Stimulated activated CD4-positive, alpha-beta T cell treated with anti-CD3 and anti-CD28 coated beads, Interleukin-4, amount 100 ng/mL, for 4 hours (primary cell): ENCODE data around the gene FRAS1.
"Not testable (repeated sequence)": the region's sequence is repeated elsewhere in the genome, so short reads cannot be mapped to it uniquely, and the experiment has no call there.

Experiments
- DNase-seq, 2 experiments: peaks; one replicate each; pipeline ENCODE4 v3.0.0-alpha.2; 2020

The FRAS1 gene

DNA sequence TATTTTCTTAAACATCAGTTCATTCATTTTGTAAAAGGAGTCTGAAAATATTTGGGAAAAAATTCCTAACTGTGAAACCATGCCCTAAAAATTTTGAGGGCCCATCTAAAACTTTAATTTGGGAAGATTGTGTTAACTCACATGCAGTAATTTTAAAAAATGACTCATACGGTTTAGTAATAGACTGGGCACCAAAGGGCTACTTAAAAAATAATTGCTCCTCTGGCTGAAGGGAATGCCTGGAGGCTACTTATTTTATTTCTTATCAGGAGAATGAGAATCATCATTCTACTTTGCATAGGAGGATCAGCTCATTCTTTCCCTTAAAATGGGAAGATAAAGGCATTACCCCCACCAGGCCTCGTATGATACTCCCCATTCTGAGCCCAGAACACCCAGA is 271.5 kb downstream of the FRAS1 start:
- not testable (repeated sequence) for DNase-seq

DNA sequence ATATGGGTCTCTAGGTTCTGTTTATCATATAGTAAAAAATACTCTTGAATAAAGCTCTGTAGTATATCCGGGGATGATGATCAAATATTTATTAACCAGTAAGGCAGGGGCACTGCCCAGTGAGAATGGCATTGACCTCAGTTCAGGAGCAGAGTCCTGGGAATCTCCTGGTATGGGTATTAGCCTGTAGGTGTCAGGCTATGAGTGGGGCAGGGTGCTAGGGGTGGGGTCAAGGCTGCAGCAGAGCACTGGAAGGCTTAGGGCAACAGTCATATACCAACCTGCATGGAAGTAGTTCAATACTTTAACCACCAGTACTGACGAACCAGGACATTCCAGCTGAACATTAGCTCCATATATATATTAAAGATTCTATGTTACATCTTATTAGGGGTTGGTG is 274.1 kb downstream of the FRAS1 start:
- no peak for DNase-seq

DNA sequence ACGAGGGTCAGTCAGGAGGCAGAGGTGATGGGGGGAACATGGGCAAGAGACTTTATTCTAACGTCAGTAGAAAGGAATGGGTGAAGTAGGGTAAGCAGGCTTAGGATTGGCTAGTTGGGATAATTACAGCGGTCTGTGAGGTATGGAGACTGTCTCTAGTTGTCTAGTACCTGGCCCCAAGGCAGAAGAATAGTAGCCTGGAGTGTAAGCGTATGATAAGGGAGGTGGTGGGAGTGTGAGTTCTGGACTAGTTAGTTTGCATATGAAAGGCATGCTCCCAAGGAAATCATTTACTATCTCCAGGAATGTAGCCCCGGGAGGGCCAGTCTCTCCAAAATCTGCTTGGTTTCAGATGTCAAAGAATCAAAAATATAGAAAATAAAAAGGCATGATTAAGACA is 274.8 kb downstream of the FRAS1 start:
- DNase-seq: no peak

DNA sequence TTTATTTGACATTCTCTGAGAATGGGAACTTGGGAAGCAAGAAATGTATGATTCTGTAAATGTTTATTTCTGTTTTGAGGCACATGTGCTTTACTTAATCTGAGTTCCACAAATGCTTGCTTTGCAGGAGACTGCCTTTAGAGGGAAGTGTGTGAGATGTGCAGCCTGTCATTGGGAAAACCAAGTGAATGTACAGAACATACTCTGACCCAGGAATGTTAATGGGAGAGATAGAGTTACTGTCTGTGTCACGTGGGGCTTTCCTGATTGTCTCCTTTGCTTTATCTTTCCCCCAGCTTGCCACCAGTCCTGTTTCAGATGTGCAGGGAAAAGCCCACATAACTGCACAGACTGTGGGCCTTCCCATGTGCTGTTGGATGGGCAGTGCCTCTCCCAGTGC is 275.9 kb downstream of the FRAS1 start:
- no peak for DNase-seq

DNA sequence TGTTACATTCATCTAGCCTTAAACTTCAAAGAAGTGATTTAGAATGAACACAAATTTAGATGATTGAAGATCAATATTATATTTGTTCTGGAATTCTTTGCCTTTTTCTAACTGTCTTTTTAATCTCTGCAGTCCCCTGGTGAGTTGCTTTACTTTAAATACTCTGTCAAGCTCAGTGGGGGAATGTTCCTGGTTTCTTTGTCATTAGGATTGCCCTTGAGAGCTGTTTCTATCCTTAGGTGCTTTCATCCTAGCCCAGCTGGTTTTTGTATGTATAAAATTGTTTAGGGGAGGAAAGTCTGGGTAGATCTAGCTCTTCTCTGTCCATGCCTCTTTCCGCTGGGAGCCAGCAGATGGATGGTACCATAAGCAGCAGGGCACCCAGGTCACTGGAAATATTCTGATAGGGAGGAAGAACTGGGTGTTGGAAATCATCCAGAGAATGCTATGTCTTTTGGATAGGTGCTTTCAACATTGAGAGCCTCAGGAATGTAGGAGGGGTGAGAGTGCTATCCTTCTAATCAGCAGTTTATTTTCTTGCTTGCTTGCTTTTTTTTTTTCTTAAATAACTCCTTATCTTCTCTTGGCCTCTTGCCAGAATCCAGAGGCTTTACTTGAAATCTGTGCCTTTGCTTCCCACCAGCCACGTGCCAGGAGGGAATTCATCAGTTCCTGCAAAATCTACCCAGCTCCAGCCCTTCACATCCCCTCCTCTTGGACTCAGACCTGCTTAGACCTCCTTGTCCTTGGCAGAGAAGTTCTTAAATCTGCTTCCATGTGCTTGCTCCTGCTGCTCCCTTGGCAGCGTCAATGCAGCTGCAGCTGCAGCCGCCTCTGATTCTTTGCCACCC is 279.2 kb downstream of the FRAS1 start:
- DNase-seq: no peak

DNA sequence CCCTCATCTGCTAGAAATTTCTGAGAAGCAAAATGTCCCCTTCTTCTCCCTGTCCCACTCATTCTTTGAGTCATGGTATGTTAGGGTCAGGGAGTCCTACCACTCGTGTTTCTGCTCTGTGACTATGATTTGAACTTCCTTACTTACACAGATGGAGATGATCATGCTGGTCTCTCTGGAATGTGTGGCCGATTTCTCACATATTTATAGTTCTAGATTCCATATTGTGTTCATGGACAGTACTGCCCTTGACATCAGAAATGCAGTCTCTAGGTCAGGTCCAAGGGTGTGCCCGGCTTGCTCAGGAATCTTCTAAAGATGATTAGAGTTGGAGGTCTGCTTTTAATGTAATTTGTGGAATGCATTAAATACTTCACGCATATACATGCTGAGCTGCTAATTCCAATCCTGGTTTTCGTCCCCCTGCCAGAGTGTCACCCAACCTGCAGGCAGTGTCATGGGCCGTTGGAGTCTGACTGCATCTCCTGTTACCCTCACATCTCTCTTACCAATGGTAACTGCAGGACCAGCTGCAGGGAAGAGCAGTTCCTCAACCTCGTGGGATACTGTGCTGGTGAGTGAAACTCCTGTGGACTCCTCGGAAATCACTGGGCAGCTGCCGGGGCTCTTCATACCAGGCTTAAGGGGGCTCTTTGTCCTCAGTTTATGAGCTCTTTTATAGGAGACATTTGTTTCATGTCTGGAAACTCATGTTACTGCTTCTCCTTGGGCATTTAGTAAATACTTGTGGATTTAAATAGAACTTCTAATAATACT is 280.3 kb downstream of the FRAS1 start:
- no peak for DNase-seq

DNA sequence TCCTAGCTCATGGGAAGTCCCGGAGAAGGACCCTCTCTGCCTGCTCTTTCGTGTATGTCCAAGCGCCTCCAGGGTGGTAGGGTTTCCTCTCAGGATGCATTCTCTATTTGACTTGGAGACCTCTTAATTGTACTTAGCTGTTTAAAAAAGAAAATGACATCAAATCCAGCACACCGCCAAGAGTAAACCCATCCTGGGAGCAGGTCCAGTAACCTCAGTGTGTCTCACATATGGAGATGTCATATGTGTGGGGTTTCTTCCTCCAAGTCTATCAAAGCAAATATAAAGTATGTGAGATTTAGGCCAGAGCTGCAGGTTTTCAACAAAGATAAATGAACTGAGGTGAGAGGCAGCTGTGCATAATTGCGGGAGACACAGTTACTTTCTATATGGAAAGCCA is 285.0 kb downstream of the FRAS1 start:
- no peak for DNase-seq

DNA sequence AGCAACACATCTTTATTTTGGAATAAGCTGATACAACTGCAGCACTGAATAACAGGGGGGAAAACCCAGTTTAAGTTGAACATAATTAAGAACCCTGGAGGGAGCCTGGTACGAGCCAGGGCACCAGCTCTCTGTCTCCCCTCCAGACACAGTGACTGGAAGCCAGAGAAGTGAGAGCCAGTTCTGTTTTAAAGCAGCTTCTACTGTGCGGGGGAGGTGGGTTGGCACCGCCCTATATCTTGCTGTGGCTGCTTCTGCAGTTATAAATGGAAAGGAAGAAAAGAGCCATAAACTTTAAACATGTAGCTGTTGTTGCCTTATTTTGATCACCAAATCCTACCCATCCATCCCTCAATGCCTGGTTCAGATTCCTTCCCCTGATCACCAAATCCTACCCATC is 286.6 kb downstream of the FRAS1 start:
- no peak for DNase-seq

DNA sequence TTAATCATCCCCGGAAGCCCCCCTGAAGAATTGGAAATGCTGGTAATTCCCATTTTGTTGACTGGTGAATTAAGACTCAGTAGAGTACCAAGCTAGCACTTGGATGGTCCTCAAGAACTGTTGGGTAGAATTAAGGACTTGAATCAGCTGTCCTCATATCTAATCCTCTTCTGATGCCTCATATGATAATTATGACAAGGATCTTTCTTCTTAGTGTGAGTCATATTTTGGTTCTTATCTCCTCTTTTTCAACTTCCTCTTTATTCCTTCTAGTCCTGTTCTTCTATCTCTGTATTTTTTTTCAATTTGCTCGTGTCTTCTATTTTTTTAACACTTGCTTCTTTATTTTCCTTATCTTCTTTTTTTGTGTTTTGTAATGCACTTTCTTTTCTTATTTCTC is 288.1 kb downstream of the FRAS1 start:
- no peak for DNase-seq

DNA sequence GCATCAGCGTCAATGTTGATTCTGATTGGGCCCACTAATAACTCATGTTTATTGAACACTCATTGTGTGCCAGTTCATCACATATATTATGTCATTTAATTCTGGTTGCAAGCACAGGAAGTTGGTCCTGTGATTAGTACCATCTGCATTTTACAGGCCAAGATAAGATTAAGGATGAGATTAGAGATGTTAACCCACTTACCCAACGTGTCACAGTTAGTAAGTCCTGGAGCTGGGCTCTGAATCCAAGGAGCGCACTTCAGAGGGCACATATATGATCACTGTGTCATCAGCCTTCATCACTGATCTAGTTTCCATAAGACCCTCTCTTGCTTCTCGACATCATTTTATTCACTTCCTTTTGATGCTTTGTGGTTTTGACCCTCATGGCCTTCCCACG is 289.1 kb downstream of the FRAS1 start:
- DNase-seq: no peak

DNA sequence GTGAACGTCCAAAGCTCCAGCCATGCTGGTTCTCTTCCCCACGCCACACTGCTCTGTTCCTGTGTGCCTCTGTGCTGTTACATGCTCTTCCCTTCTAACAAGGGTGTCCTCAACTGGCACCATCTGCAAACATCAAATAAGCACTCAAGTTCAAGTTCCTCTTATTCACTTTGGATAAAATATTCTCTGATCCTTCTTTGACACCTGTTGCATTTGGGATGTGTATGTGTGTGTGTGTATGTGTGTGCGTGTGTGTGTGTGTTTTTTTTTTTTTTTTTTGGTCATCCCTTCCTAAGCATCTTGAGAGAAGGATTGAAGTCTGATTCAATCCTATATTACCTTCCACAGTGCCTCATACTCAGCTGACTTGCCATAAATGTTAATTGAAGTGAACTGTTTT is 290.4 kb downstream of the FRAS1 start:
- DNase-seq: no peak

DNA sequence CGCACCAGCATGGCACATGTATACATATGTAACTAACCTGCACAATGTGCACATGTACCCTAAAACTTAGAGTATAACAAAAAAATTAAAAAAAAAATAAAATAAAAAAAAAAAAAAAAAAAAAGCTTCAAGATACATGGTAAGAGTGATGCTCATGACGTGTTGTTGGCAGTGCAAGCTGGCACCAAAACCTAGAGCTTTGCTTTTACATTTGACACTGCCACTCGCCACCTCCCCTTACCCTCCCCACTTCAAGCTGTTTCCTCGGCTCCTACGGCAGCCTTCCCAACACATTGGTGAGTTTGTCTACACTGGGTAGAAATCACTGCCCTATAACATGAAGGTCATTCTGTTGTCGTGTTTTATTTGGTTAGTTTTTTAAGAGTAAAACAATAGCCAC is 296.8 kb downstream of the FRAS1 start:
- DNase-seq: no peak

DNA sequence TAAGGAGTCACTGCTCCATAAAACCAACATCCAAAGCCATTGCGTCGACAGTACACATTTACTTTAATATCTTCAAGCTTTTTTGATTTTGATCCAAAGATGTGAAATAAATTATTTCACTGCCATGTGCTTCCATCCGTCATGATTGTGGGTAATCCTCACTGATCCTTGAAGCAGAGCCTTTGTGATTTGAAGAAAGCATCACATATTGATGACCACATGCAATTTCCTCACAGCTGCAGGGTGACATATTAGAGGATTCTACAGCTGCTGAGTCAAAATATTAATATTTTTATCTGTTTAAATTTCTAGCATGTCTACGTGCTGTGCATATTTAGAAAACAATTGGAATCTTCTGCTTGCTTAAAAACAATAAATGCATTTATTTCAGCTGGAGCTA is 297.7 kb downstream of the FRAS1 start:
- DNase-seq: no peak

DNA sequence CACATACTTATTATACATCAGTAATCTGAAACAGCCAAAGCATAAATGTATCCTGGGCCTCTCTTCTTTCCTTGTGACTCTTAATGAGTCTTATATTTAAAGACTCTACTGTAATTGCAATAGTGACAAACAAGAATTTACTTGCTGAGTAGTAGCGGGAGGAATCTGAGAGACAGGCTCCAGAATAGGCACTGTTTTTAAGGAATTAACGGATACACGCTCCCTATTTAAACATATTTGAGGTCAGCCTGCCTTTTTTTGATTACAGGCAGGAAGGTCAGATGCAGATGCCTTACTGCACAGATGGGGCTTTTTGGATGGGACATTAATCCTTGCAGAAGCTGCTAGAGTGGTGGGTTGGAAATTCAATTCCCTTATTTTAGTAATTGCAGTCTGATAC is 298.2 kb downstream of the FRAS1 start:
- DNase-seq: no peak

DNA sequence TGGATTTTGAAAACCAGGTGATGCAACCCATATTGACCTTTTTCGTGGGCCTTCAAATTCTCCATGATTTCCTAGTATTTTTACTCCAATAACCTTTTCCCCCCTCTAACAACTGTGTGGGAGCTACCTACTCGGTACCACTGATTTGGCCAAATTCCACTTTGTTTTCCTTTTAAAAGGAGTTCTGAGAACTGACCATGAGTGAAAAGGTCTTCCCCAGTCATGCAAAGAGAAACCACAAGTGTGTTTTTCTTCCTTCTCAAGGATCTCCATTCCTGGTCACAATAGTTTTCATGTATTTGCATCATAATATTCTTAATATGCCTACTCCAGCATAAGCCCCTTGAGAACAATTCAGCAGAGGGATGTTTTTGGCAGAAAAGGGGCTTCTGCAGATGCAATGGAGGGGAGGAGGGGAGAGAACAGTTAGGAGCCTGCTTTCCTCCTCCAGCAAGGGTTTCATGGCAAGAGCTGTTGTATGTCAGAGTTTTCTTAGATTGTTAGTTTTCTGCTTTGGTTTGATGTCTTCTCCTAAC is 299.2 kb downstream of the FRAS1 start:
- no peak for DNase-seq

DNA sequence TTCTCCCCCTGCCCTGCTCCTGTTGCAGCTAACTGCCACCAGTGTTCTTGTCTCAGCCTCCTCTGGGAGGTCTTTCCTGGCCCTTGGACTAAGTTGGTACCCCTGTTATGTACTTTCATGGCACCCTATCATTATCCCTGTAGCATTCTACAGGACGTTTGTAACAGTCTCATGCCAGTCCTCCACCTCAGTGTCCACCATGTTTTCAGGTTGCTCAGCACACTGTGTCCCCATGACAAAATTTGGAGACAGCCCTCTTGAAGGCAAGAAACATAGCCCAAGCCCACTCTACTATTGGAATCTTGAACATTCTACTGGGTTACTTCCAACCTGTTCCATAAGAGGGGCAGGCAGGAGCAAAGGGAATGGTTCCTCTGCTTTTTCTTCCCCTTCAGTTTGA is 300.0 kb downstream of the FRAS1 start:
- DNase-seq: no peak

DNA sequence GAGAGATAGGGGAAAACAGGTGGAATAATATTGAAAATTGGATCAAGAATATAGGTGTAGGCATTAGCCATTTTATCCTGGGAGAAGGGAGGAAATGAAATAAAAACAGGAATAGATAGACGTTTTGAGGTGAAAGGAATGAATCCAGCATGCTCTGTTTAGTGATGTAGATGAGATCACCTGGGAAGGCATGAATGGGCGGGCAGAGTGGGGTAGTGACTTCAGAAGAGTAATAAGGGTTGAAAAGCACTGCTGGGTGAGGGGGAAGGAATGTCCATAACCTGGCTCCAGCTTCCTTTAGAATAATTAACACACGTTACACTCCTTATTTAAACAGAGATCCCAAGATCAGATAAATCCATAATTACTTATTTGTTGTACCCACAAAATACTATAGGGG is 303.3 kb downstream of the FRAS1 start:
- no peak for DNase-seq

DNA sequence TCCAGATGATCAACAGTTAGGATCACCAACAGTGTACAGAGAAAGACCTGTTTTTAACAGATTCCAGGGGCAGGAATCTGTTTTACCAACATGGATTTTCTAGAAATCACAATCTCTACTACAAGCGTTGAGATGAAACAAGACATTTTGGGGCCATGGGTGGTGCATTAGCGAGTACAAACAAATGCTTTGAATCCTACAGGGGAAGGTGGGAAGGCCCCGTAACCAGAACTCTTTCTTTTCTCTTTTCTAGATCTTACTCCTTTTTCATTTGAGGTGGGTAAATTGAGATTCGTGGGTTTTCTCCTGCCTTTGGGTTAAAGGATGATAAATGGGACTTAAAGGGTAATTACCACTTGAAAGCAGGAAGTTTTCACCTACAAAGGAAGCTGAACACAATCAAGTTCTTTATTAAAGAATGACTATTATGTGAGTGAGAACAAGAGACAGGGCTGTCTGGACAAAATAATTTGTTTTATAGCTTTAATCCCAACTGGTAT is 304.5 kb downstream of the FRAS1 start:
- DNase-seq: no peak

DNA sequence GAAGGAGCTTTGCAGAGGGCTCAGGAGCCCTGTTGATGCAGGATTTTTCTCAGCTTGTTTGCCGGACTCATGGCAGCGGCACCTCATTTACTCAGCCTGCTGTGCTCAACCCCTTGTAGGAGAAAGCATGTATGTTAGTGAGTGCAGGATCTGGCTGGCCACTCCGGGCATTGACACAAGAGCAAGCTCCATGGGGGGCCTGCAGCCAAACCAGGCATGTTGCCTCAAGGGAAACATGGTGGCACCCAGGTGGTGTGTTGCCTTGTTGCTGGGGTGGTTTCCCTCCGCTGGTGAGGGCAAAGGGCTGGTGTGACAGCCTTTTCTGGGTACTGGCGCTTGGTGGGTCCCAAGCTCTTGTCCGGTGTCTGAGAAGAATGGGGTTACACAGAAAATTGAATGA is 305.2 kb downstream of the FRAS1 start:
- DNase-seq: no peak

DNA sequence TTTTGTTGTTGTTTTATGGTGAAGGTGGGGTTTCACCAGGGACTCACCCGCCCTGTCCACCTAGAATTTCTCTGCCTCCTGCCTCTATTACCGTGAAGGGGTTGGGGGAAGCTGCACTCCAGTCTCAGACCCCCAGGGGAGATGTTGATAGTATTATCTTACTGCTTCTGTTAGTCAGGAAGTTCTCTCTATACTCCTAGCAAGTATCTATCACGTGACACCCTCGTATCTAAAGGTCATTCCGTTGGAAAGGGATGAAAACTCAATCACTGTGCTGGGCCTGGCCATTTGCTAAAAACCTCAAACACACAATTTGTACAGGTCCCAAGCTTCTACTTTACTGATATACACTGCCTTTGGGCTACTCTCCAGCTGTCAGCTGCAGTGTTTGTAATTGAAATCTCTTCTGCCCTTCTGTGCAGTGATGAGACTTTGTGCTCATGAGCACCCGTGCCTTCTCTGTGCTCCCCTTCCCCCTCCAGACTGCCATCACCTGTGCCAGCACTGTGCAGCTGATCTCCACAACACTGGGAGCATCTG is 306.0 kb downstream of the FRAS1 start:
- no peak for DNase-seq

DNA sequence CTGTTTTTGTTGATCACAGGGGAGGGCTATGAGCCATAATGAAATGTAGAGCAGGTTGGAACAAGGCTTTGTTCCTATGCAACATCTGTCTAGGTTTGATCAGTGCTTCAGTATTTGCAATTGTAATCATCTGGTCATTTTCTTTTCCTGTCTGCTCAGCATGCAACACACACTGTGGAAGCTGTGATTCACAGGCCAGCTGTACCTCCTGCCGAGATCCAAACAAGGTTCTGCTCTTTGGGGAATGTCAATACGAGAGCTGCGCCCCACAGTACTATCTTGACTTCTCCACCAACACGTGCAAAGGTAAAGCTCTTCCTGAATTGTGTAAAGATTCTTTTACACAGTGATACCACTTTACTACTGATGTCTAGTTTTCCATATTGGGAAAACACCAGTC is 312.6 kb downstream of the FRAS1 start:
- no peak for DNase-seq

DNA sequence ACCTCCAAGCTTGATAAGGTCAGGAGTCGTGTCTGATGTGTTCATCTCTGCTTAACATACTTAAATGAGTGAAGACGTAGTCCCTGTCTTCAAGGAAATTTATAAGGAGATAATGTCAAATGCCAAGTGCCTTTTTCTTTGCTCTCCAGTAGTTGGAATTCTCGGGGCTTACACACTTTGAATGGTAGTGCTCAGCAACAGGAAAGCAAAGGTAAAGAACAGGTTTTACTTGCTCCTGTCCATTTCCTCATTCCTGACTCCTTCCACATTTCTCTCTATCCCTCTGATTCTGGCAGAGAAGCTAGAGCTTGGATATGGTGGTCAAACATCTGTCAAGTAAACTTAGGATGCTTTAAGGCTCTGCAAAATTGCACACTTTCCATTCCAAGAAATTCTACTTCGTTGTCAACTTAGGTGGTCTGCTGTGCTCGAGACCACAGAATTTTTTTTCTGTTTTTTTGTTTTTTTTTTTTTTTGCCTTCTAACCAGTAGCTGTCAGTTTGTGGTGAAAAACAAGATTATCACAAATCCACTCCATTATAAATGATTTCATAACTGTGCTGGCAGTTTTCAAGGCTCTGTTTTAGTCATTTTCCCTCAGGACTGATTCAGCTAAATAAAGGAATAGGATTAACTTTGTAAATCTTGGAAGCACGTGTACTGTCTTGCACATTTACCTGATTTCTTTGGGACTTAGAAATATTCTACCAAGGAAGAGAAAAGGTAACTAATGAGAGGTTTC is 313.7 kb downstream of the FRAS1 start:
- DNase-seq: no peak
